Neural cell (in vitro differentiated cells): ENCODE measurements around the gene MOB2. TPM values are rescaled to one million over a fixed set of nuclear protein-coding genes. Genes with fewer than 3 reads are reported as not detected.

Experiments
- H2AFZ ChIP-seq: fragments of 200-600, 300-800 bp; sonication (generic), shearing (Covaris generic); 2 replicates; pipeline ENCODE4 v1.6.0; 2014; ENCODE audit warnings: low read depth, mild to moderate bottlenecking, antibody characterized with exemption, low read length, moderate library complexity
- H3F3A ChIP-seq: fragments of 200-600 bp; shearing (Covaris generic); 2 replicates; pipeline ENCODE4 v1.6.1; 2016; ENCODE audit warnings: mild to moderate bottlenecking, moderate library complexity, mixed read lengths, antibody characterized with exemption, low read length; ENCODE audit not compliant: insufficient read depth, poor library complexity, severe bottlenecking
- H3K27ac ChIP-seq: fragments of 200-600, 300-800 bp; sonication (generic), shearing (Covaris generic); 2 replicates; pipeline ENCODE4 v1.5.1; 2014; ENCODE audit warnings: mild to moderate bottlenecking, low read length, moderate library complexity
- H3K27me3 ChIP-seq: fragments of 300-800, 200-600 bp; sonication (generic), shearing (Covaris generic); 2 replicates; pipeline ENCODE4 v1.6.0; 2014; ENCODE audit warnings: mild to moderate bottlenecking, low read depth, low read length, moderate library complexity; ENCODE audit not compliant: insufficient read depth
- H3K36me3 ChIP-seq: fragments of 300-800, 200-600 bp; sonication (generic), shearing (Covaris generic); 2 replicates; pipeline ENCODE4 v1.5.1; 2014; ENCODE audit warnings: mild to moderate bottlenecking, antibody characterized with exemption, low read length, moderate library complexity; ENCODE audit not compliant: insufficient read depth
- H3K4me2 ChIP-seq: fragments of 300-800, 200-600 bp; sonication (generic), shearing (Covaris generic); 2 replicates; pipeline ENCODE4 v1.6.0; 2014; ENCODE audit warnings: mild to moderate bottlenecking, low read length
- H3K4me3 ChIP-seq: fragments of 300-800, 200-600 bp; sonication (generic), shearing (Covaris generic); 2 replicates; pipeline ENCODE4 v1.5.1; 2014; ENCODE audit warnings: mild to moderate bottlenecking, low read length, moderate library complexity
- H3K79me2 ChIP-seq: fragments of 200-600 bp; shearing (Covaris generic); replicated peaks from 2 replicates; pipeline ENCODE4 v1.6.0; 2014; ENCODE audit warnings: mild to moderate bottlenecking, low read length, moderate library complexity; ENCODE audit not compliant: insufficient read depth
- H3K9ac ChIP-seq: fragments of 300-800, 200-600 bp; sonication (generic), shearing (Covaris generic); 2 replicates; pipeline ENCODE4 v1.6.1; 2016; ENCODE audit warnings: mild to moderate bottlenecking, low read length, mixed read lengths
- H3K9me2 ChIP-seq: fragments of 200-600 bp; shearing (Covaris generic); 2 replicates; pipeline ENCODE4 v1.6.1; 2016; ENCODE audit warnings: mild to moderate bottlenecking, low read length, mixed read lengths; ENCODE audit not compliant: insufficient read depth
- H3K9me3 ChIP-seq: fragments of 200-600, 300-800 bp; sonication (generic), shearing (Covaris generic); 2 replicates; pipeline ENCODE4 v1.6.1; 2016; ENCODE audit warnings: mild to moderate bottlenecking, mixed run types, low read length, moderate library complexity, mixed read lengths
- H4K20me1 ChIP-seq: fragments of 200-600 bp; shearing (Covaris generic); 2 replicates; pipeline ENCODE4 v1.6.1; 2016; ENCODE audit warnings: mild to moderate bottlenecking, mixed run types; ENCODE audit not compliant: insufficient read depth
- EP300 ChIP-seq: fragments of 450-650 bp; conservative IDR thresholded peaks from 2 replicates; pipeline ENCODE4 v1.6.1; 2014; ENCODE audit warnings: antibody characterized with exemption, mild to moderate bottlenecking, moderate library complexity; ENCODE audit not compliant: poor library complexity, severe bottlenecking
- EZH2 ChIP-seq: fragments of 200-600, 300-800 bp; shearing (Covaris generic), sonication (generic); IDR thresholded peaks from 2 replicates; pipeline ENCODE4 v1.6.1; 2014; ENCODE audit warnings: antibody characterized with exemption, low read length, borderline replicate concordance, mild to moderate bottlenecking; ENCODE audit not compliant: insufficient read depth, poor library complexity, severe bottlenecking
- MXI1 ChIP-seq: fragments of 450-650 bp; conservative IDR thresholded peaks from 2 replicates; pipeline ENCODE4 v1.6.1; 2014; ENCODE audit warnings: antibody characterized with exemption, mild to moderate bottlenecking; ENCODE audit not compliant: poor library complexity, severe bottlenecking
- POLR2AphosphoS5 ChIP-seq: IDR thresholded peaks from 2 replicates; pipeline ENCODE4 v1.6.1; 2012
- RAD21 ChIP-seq: fragments of 450-650 bp; conservative IDR thresholded peaks from 2 replicates; pipeline ENCODE4 v1.6.1; 2014; ENCODE audit warnings: antibody characterized with exemption, mild to moderate bottlenecking, moderate library complexity
- SMC3 ChIP-seq: fragments of 450-650 bp; conservative IDR thresholded peaks from 2 replicates; pipeline ENCODE4 v1.6.1; 2014; ENCODE audit warnings: antibody characterized with exemption, mild to moderate bottlenecking, moderate library complexity; ENCODE audit not compliant: poor library complexity
- TAF1 ChIP-seq: IDR thresholded peaks from 2 replicates; pipeline ENCODE4 v1.6.1; 2012; ENCODE audit warnings: low read depth
- polyA plus RNA-seq: library from polyadenylated mRNA; depleted of rRNA; stranded (reverse); fragments of >200 nt; gene quantifications from 2 replicates; pipeline ENCODE4 v1.2.3, GENCODE V29; 2014
- TF ChIP-seq, protein P1 (sequence below): IDR thresholded peaks from 2 replicates; pipeline ENCODE4 v1.6.1; 2012; ENCODE audit warnings: borderline replicate concordance
- TF ChIP-seq, protein P2 (sequence below): fragments of 450-650 bp; IDR thresholded peaks from 2 replicates; pipeline ENCODE4 v1.5.1; 2014; ENCODE audit warnings: antibody characterized with exemption, mild to moderate bottlenecking, moderate library complexity; ENCODE audit not compliant: poor library complexity, severe bottlenecking

Gene MOB2
- polyA plus RNA-seq, 1 donor from 2014 or later: 33.2 TPM

GRCh38 chr11:1439341-1439740 is 47.2 kb downstream of the MOB2 start:
- H2AFZ ChIP-seq: no peak overlapping the region
- H3K36me3 ChIP-seq: no peaks in the 10 kb centered on the region
- no peaks in the 10 kb centered on the region for H3K9me3 ChIP-seq
- TF ChIP-seq SMC3 (no peak), RAD21 (no peak), TAF1 (no peak), EP300 (no peak), MXI1 (no peak), POLR2AphosphoS5 (no peak), EZH2 (no peak)
- TF ChIP-seq, protein P1, sequence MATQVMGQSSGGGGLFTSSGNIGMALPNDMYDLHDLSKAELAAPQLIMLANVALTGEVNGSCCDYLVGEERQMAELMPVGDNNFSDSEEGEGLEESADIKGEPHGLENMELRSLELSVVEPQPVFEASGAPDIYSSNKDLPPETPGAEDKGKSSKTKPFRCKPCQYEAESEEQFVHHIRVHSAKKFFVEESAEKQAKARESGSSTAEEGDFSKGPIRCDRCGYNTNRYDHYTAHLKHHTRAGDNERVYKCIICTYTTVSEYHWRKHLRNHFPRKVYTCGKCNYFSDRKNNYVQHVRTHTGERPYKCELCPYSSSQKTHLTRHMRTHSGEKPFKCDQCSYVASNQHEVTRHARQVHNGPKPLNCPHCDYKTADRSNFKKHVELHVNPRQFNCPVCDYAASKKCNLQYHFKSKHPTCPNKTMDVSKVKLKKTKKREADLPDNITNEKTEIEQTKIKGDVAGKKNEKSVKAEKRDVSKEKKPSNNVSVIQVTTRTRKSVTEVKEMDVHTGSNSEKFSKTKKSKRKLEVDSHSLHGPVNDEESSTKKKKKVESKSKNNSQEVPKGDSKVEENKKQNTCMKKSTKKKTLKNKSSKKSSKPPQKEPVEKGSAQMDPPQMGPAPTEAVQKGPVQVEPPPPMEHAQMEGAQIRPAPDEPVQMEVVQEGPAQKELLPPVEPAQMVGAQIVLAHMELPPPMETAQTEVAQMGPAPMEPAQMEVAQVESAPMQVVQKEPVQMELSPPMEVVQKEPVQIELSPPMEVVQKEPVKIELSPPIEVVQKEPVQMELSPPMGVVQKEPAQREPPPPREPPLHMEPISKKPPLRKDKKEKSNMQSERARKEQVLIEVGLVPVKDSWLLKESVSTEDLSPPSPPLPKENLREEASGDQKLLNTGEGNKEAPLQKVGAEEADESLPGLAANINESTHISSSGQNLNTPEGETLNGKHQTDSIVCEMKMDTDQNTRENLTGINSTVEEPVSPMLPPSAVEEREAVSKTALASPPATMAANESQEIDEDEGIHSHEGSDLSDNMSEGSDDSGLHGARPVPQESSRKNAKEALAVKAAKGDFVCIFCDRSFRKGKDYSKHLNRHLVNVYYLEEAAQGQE: no peak
- TF ChIP-seq, protein P2, sequence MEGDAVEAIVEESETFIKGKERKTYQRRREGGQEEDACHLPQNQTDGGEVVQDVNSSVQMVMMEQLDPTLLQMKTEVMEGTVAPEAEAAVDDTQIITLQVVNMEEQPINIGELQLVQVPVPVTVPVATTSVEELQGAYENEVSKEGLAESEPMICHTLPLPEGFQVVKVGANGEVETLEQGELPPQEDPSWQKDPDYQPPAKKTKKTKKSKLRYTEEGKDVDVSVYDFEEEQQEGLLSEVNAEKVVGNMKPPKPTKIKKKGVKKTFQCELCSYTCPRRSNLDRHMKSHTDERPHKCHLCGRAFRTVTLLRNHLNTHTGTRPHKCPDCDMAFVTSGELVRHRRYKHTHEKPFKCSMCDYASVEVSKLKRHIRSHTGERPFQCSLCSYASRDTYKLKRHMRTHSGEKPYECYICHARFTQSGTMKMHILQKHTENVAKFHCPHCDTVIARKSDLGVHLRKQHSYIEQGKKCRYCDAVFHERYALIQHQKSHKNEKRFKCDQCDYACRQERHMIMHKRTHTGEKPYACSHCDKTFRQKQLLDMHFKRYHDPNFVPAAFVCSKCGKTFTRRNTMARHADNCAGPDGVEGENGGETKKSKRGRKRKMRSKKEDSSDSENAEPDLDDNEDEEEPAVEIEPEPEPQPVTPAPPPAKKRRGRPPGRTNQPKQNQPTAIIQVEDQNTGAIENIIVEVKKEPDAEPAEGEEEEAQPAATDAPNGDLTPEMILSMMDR: no peak
- no peak overlapping the region for H3K27ac ChIP-seq
- no peaks in the 10 kb centered on the region for H3K9me2 ChIP-seq
- H3K79me2 ChIP-seq: no peaks in the 10 kb centered on the region
- no peak overlapping the region for H3K4me3 ChIP-seq
- H3K27me3 ChIP-seq: no peaks in the 10 kb centered on the region
- H3K4me2 ChIP-seq: no peak overlapping the region
- H3K9ac ChIP-seq: no peak overlapping the region
- peaks cover 4% of the 10 kb centered on the region for H4K20me1 ChIP-seq
- H3F3A ChIP-seq: no peaks in the 10 kb centered on the region

DNA sequence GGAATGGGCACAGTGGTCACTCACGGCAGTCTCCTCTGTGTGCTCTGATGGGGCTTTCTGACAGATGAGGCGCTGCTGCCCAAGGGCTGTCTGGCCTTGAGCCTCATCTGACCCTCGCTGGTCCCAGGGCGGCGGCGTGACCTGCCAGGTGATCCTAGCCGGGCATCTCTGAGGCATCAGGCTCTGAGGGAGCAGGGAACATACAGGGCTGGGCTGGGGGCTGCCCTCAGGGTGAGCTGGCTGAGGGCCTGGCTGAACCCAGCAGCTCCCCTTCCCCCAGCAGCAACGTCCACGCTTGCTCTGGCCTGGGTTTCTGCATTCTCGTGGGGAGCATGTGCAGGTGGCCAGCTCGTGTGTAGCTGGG is 47.6 kb downstream of the MOB2 start:
- no peaks in the 10 kb centered on the region for H3K27me3 ChIP-seq
- H3K9ac ChIP-seq: no peak overlapping the region
- no peaks in the 10 kb centered on the region for H3K9me2 ChIP-seq
- no peak overlapping the region for H3K4me2 ChIP-seq
- H3F3A ChIP-seq: no peaks in the 10 kb centered on the region
- H3K4me3 ChIP-seq: no peak overlapping the region
- TF ChIP-seq, protein P1: no peak
- TF ChIP-seq EP300: no peak
- no peaks in the 10 kb centered on the region for H3K9me3 ChIP-seq
- no peak overlapping the region for H2AFZ ChIP-seq
- H3K27ac ChIP-seq: no peak overlapping the region
- H4K20me1 ChIP-seq: peaks cover 4% of the 10 kb centered on the region
- no peaks in the 10 kb centered on the region for H3K79me2 ChIP-seq
- no peaks in the 10 kb centered on the region for H3K36me3 ChIP-seq
